GM18517 (cell line): ENCODE results near the gene C4A.
"Not testable (repeated sequence)": the region's sequence is repeated elsewhere in the genome, so short reads cannot be mapped to it uniquely, and the experiment has no call there.

Source experiments
- ATAC-seq: cut with Tn5 transposase; IDR thresholded peaks from one replicate; pipeline ENCODE4 v1.9.1; 2021; ENCODE audit warnings: mild to moderate bottlenecking, moderate library complexity; ENCODE audit not compliant: unreplicated experiment

Gene C4A

DNA sequence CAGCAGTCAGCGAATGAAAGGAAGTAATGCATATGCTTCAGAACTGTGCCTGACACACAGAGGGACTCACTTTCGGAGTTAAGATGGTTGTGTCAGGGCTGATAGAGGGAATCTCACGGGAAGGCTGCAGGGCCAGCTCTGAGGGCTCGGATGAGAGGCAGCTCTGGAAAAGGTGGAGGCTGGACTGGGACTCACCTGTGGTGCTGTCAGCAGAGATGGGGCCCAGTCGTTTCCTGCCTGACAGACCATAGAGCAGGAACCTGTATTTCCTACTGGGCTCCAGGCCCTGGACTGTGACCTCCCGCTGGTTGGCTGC, 65.6 kb downstream of the C4A start:
- ATAC-seq: no peak

DNA sequence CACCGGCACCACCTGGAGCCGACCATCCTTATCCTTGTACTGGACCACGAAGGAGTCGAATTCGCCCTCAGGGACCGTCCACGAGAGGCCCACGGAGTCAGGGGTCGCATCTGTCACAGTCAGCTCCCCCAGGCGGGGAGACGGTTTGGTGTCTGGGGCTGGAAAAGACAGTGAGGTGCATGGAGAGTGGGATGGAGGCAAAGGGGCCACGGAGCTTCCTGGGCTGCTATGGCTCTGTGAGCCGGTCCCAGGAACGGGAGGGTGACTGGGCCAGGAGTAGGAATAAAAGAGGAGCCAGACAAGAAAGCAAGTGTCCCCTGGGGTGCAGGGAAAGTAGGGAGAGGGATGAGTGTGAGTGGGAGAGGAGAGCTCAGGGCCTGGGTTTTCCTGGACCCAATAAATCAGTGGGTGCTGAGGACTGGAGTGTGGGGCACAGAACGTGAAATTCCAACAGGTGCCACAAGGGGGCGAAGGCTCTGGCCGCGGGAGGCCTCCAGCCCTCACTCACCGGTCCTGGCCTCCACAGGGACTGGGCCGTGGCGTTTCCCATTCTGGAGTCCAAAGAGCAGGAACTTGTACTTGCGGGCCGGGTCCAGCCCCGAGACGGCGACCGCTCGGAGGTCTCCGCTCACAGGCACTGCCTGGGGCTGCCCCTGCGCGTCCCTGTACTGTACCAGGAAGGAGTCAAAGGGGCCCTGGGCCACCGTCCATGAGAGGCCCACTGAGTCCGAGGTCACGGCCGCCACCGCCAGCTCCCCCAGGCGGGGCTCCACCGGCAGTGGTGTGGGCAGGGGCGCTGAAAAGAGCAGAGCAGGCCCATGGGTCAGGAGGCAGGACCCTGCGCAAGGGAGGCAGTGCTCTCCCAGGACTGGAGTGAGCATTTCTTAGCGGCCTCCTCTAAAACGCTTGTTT, 66.3 kb downstream of the C4A start:
- ATAC-seq: no peak

DNA sequence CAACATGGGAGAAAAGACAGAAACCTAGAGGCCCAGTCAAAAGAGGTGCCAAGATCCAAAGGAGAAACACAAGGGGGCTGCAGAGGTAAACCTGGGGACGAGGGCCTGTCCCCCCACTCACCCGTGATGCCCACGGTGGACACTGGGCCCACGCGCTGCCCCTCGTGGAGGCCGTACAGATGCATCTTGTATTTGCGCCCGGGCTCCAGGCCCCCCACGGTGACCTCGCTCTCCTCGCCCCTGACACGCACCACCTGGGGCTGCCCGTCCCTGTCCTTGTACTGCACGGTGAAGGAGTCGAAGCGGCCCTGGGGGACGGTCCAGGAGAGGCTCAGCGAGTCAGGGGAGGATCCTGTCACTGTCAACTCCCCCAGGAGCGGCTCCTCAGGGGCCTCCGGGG, 67.3 kb downstream of the C4A start:
- ATAC-seq: not testable (repeated sequence)

DNA sequence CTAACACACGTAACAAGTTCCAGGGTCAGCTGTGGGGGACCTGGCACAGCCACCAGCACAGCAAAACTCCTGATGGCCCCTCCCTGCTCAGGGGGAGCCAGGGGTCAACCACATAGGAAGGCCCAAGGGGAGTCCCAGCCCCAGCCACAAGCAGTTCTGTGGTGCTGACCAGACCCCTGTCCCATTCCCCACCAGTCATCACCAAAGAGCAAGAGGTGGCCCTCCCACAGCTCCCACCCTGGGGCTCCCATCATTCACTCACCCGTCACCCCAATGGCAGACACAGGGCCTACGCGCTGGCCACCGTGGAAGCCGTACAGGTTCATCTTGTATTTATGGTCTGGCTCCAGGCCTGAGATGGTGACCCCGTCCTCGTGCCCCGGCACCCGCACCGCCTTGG, 67.9 kb downstream of the C4A start:
- ATAC-seq: not testable (repeated sequence)

DNA sequence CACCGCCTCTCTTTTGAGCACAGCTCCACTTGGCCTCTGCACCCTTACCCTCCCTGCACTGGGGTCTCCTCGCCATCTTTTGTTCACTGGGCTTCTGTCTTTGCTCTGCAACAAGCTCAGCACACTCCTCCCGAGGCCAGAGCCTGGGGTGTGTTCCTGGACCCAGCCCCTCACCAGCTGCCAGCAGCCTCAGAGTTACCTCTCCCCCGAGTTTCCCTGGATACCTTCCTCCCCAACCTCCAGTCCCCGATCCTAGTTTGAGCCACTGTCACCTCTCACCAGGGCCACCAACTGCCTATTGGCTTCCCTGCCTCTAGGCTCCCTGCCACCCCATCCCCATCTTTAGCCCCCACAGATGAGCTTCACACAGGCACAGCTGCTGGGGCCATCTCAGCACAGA, 68.7 kb downstream of the C4A start:
- no peak for ATAC-seq
